HG03520 (cell line): Measurements from ENCODE around the gene IGSF8.

ENCODE experiments used
- ATAC-seq: cut with Tn5 transposase; IDR thresholded peaks from one replicate; pipeline ENCODE4 v1.9.1; 2021; ENCODE audit warnings: mild to moderate bottlenecking, moderate library complexity; ENCODE audit not compliant: unreplicated experiment

The IGSF8 gene

GRCh38 chr1:160089883-160090282 lies 8.5 kb downstream of the IGSF8 start:
- ATAC-seq: no peak

DNA sequence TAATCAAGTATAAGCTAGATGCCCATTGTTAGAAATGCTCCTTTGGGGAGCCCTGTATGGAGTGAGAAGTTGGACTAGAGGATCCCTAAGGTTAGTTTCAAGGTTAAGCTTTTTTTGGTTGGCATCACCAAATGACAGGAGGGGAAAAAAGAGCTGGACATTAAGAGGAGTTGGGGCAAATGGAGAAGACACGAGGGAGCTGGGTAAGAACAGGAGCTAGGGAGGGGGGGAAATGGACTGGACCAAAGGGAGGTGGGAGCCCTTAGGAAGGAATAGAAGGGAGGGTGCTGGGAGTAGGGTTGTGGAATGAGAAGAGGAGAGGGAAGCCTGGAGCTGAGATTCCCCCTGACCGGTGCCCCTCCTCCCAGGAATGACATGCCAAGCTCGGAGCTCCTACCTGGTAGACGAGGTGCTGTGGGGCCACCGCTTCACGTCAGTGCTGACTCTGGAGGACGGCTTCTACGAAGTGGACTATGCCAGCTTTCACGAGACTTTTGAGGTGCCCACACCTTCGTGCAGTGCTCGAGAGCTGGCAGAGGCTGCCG lies 11.2 kb downstream of the IGSF8 start:
- ATAC-seq: no peak

- no peak for ATAC-seq
Measured at GRCh38 chr1:160086456-160086892, 11.9 kb downstream of the IGSF8 start.

GRCh38 chr1:160085686-160086455 lies 12.5 kb downstream of the IGSF8 start:
- peak; percentile 53 for ATAC-seq

DNA sequence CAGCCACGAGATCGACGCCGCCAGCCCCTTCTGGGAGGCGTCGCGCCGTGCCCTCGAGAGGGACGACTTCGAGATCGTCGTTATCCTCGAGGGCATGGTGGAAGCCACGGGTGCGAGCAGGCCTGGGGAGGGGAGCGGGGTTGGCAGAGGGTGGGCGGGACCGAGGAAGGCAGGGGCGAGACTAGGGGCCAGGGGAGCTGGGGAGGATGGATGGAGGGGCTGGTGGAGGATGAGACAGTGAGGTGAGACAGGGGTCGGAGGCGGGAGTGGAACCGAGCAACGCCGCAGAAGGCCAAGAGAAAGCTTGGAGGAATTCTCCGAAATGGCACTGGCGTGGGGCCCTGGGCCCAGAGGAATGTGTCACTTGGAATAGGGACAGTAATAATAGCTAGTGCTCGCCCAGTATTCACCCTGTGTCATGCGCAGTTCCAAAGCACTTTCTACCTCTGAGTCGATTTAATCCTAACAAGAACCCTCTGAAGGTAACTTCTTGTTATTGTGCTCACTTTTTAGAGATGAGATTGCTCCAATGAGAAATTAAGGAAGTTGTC lies 13.6 kb downstream of the IGSF8 start:
- ATAC-seq: no peak

GRCh38 chr1:160083968-160084770 lies 14.2 kb downstream of the IGSF8 start:
- no peak for ATAC-seq

- ATAC-seq: no peak
Measured at GRCh38 chr1:160082926-160083325, 15.5 kb downstream of the IGSF8 start.

- ATAC-seq: no peak
Measured at GRCh38 chr1:160082487-160082886, 15.9 kb downstream of the IGSF8 start.

DNA sequence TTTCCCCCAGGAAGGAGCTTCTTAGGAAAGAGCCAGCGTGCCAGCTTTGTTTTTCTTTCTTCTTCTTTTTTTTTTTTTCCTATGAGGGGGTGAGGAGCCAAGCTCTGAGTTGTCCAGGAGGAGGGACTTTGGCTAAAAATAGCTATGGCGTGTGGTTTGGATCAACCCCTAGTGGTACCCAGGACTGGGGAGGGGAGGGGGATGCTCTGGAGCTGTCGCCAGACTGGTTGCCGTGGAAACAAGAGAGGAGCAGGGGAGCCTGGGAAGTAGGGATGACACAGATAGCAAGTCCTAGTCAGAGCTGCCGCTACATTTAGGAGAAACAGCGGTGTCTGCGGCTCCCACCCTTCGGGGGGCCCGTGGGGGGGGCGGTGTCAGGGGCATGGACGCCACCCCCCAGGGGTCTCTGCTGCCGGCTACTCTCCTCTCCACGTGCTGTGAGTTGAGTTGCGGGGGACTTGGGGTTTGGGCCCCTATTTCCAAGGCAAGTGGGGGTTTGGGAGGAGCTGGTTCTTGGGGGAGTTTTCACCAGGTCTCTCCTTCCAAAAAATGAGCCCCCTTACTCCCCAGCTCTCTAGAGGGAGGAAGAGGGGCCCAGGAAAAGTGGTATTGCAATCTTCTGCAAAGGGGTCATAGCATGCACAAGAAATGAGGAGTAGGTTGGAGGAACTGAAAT lies 17.0 kb downstream of the IGSF8 start, which contains the start of gene KCNJ9:
TSS of gene KCNJ9 (plus strand) at position 278 of the 676 bp plus-strand sequence. CDS start 2,493 bp downstream, outside the sequence.
- no peak for ATAC-seq

- no peak for ATAC-seq
Measured at GRCh38 chr1:160080381-160081100, 17.9 kb downstream of the IGSF8 start.

GRCh38 chr1:160079448-160079847 lies 19.0 kb downstream of the IGSF8 start:
- no peak for ATAC-seq

DNA sequence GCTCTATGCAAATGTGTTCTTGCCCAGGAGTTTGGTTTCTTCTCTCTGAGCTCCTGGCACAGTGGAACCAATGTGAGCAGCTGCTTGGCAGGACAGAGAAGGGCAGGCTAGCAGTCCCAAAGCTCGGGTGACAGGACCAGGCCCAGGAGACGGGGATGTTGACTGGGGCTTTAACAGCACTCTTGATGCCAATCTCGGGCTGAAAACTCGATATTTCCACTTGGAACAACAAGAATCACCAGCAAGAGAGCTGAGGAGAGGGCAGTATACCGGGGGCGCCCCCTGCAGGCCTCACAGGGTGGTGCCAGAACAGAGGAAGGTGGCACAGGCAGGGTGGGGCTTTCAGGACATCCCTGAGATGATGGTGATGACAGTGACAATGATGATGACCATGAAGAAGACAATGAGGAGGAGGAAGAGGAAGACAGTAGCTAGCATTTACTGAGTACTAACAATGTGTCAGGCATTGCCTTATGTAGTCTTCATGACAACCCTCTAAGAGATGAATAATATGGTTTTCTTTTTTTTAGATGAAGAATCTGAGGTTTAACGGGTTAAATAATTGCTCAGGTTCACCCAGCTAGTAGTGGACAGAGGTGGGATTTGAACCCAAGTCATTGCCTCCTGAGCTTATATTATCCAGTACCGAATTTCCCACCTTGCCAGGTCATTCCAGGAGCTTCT lies 19.8 kb downstream of the IGSF8 start:
- peak; percentile 44 for ATAC-seq

DNA sequence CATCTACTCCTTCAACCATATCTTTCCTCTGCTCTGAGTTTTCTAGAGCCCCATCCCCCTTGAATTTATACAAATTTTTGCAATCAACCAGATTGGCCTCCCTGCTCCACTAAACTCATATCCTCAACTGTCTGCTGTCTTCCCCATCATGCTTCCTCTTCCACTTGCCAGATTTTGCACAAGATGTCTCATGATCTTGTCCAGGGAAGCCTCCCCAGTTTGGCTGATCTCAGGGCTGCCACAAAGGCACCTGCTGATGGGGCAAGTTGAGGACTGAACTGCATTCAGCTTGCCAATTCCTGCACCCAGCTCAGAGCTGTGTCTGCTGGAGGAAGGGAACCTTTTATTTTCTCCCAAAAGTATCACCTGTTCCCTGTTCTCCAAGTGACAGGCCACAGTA lies 20.9 kb downstream of the IGSF8 start:
- no peak for ATAC-seq

DNA sequence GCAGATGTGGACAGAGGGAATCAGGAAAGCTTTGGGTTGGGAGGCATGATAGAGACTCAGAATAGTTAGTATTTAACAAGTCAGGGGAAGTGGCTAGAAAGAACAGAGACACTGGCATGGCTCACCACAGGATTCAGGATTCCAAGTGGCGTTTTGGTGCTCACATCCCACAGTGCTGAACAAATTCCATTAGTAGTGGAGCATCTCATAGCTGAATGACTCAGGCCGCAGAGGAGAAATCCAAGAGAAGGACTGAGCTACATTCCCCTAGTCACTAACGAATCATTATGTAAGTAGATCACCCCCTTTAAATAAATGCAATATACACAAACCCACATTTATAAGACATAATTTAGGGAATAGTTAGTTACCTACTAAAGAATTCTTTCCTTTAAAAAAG lies 22.1 kb downstream of the IGSF8 start:
- ATAC-seq: no peak

- no peak for ATAC-seq
Measured at GRCh38 chr1:160075836-160076235, 22.6 kb downstream of the IGSF8 start.

GRCh38 chr1:160074865-160075264 lies 23.6 kb downstream of the IGSF8 start:
- no peak for ATAC-seq

DNA sequence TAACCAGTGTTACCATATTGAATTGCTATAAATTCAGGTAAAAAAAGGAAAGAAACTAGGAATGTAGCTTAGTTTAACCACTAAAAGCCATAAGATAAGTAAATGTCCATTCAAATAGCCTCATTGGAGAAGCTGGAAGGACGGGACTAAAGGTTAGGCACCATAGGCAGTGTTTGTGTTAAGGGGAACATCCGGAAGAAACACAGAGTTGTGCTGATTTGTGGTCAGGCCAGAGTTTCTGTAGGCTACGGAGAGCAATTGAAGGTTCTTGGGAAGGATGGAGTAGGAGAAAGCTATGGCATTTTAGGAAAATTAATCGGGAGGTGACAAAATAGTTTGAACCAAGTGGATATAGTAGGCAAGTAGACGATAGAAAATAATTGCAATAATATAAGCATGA lies 27.1 kb downstream of the IGSF8 start:
- no peak for ATAC-seq

GRCh38 chr1:160070243-160071163 lies 27.9 kb downstream of the IGSF8 start:
- ATAC-seq: no peak
